Stimulated activated CD8-positive, alpha-beta memory T cell treated with anti-CD3 and anti-CD28 coated beads, Interleukin-7, amount 100 ng/mL, for 48 hours (primary cell): ENCODE results near the gene KLHL3.

Experiments
- DNase-seq, 2 donors: peaks; one replicate each; pipeline ENCODE4 v3.0.0-alpha.2; 2020; ENCODE audit warnings: low read depth in 1 of 2; ENCODE audit errors: extremely low read depth in 1 of 2

Gene KLHL3

GRCh38 chr5:137708796-137709559 is 26.9 kb downstream of the KLHL3 start:
- no peak for DNase-seq

- no peak for DNase-seq
These were observed 27.8 kb downstream of the KLHL3 start for GRCh38 chr5:137708062-137708461.

- DNase-seq, result no peak
These were observed 29.0 kb downstream of the KLHL3 start for GRCh38 chr5:137706841-137707240.

GRCh38 chr5:137705106-137705505 is 30.8 kb downstream of the KLHL3 start:
- DNase-seq, result no peak

GRCh38 chr5:137703565-137703964 is 32.3 kb downstream of the KLHL3 start:
- DNase-seq, result no peak

GRCh38 chr5:137700282-137700680 is 35.6 kb downstream of the KLHL3 start:
- DNase-seq, result no peak

GRCh38 chr5:137699336-137700281 is 36.3 kb downstream of the KLHL3 start:
- no peak for DNase-seq

- DNase-seq, result peak in 1 of 2 donors; percentile 50
These were observed 39.4 kb downstream of the KLHL3 start for GRCh38 chr5:137696481-137696880.

GRCh38 chr5:137695651-137696428 is 40.0 kb downstream of the KLHL3 start:
- no peak for DNase-seq

GRCh38 chr5:137693951-137694721 is 41.8 kb downstream of the KLHL3 start:
- no peak for DNase-seq

GRCh38 chr5:137693307-137693950 is 42.5 kb downstream of the KLHL3 start:
- no peak for DNase-seq

GRCh38 chr5:137689306-137689705 is 46.6 kb downstream of the KLHL3 start:
- DNase-seq, result no peak

- DNase-seq, result no peak
These were observed 47.6 kb downstream of the KLHL3 start for GRCh38 chr5:137688210-137688840.

- no peak for DNase-seq
These were observed 51.1 kb downstream of the KLHL3 start for GRCh38 chr5:137684761-137685160.

GRCh38 chr5:137681191-137681590 is 54.7 kb downstream of the KLHL3 start:
- DNase-seq, result no peak

GRCh38 chr5:137679910-137680309 is 56.0 kb downstream of the KLHL3 start:
- DNase-seq, result no peak

GRCh38 chr5:137679195-137679594 is 56.7 kb downstream of the KLHL3 start:
- no peak for DNase-seq

GRCh38 chr5:137672881-137673280 is 63.0 kb downstream of the KLHL3 start:
- no peak for DNase-seq

- DNase-seq, result no peak
These were observed 63.9 kb downstream of the KLHL3 start for GRCh38 chr5:137672001-137672400.
